Measurements from ENCODE around the gene CRABP1. TPM values are rescaled to one million over a fixed set of nuclear protein-coding genes. Genes with fewer than 3 reads are reported as not detected.

The CRABP1 gene
- total and polyA plus RNA-seq, 10 of the 15 experiments (the other 5 are each of a cell fraction or from before 2014, with no cell fraction given), result 0.21 to 0.41 TPM; not detected in 8

DNA sequence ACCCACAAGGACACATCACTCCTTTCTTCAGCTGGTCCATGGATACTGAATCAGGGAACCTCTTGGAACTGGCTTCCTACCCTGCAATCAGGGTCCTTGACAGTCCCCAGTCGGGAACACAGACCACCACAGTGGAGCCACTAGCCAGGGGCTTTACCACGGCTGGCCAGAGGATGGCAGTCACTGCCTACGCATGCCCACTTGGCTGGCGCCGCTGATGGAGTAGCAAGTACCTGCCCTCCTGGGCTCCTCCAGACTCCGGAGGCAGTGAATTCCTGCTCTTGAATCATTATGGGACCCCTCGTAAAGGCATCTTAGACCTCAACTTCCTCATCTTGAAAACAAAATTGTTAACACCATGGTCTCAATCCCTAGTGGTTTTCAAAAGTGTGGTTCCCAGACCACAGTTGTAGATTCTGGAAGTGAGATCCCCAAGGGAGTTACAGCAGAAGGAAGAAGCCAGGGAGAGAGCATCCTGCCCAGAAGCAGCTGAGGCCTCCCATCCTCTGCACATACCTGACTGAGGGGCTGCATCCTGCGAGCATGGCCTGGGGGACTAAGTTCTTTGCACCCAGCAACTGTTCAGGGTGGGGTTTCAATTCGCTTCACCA is 31.6 kb upstream of the CRABP1 start (continued):
- TF ChIP-seq POLR2AphosphoS2 (IDR thresholded peaks at IDR 0.05; ENCODE audit: low read depth, low read length), result no peak

DNA sequence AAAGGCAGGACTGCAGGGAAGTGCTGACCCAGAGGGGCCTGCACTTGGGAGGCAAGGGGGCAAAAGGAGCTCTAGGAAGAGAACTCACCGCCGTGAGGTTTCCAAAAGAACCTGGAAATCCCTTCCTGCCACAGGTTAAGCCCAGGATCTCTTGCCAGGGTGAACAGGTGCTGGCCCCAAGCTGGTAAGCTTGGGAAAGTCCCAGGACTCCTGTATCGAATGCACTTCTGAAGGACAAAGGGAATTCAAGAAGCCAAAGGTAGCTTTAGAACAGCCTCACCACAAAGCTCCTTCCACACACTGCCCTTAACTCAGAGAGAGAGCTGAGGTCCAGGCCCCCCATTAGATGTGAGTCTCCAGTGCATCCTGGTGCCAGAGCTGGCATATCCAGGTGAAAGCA is 28.9 kb upstream of the CRABP1 start:
- POLR2A ChIA-PET, result interaction anchor here (1.8 kb wide), 1 partner anchor 10 kb away, joined by 8 read pairs; no protein-coding TSS in a partner anchor
- intact Hi-C loops (cut with micrococcal nuclease; ENCODE audit: unreplicated experiment), result no loop called here
- no TSS peak for BruUV-seq (replicated peaks)
- ATAC-seq (no peak), FAIRE-seq (no peak), DNase-seq (ENCODE audit: low read depth, low spot score) (no peak)
- H3K4me1 ChIP-seq (ENCODE audit: control insufficient read depth, insufficient read depth, low read length), result no peaks in the 10 kb centered on the region; the same call in 1 of the 2 replicates
- H3K4me2 ChIP-seq (ENCODE audit: control insufficient read depth, insufficient read depth), result no peak overlapping the region
- no peak overlapping the region for H3K27ac ChIP-seq (ENCODE audit: control insufficient read depth, insufficient read depth)
- SMC1A ChIA-PET (ENCODE audit: uncharacterized antibody, unreplicated experiment), result interaction anchor here (0.7 to 2.2 kb wide), 6 partner anchors 9 to 396 kb away, joined by 3 to 12 read pairs (median 4); partner anchors contain the start of gene SKIC8
- no peak overlapping the region for H3K9ac ChIP-seq (ENCODE audit: control insufficient read depth, insufficient read depth, low read length)
- no peak for TF ChIP-seq CHD1 (IDR thresholded peaks at IDR 0.05; ENCODE audit: low read depth, low read length)
- TF ChIP-seq YBX1 (IDR thresholded peaks at IDR 0.05), result no peak
- no peak for TF ChIP-seq NR2C1 (IDR thresholded peaks at IDR 0.05)
- TF ChIP-seq, protein P1, sequence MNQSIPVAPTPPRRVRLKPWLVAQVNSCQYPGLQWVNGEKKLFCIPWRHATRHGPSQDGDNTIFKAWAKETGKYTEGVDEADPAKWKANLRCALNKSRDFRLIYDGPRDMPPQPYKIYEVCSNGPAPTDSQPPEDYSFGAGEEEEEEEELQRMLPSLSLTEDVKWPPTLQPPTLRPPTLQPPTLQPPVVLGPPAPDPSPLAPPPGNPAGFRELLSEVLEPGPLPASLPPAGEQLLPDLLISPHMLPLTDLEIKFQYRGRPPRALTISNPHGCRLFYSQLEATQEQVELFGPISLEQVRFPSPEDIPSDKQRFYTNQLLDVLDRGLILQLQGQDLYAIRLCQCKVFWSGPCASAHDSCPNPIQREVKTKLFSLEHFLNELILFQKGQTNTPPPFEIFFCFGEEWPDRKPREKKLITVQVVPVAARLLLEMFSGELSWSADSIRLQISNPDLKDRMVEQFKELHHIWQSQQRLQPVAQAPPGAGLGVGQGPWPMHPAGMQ (IDR thresholded peaks at IDR 0.05; ENCODE audit: borderline replicate concordance), result no peak
- H3K79me2 ChIP-seq (ENCODE audit: control insufficient read depth, insufficient read depth, low read length), result no peaks in the 10 kb centered on the region
- H3K36me3 ChIP-seq (ENCODE audit: control insufficient read depth in 2 of 2, insufficient read depth in 2 of 2, low read length in 1 of 2), result no peaks in the 10 kb centered on the region
- CTCF ChIA-PET, result interaction anchor here (0.6 to 13.8 kb wide), 9 partner anchors 10 to 428 kb away, joined by 3 to 175 read pairs (median 4); no protein-coding TSS in a partner anchor
- H2AFZ ChIP-seq (ENCODE audit: control insufficient read depth, low read depth, low read length), result no peak overlapping the region
- in situ Hi-C loops (cut with MboI), result loop anchor here (10.0 kb wide), 1 partner anchor 104 kb away; no protein-coding TSS in a partner anchor
- RAD21 ChIA-PET (ENCODE audit: unreplicated experiment), result interaction anchor here (0.8 to 1.8 kb wide), 2 partner anchors 99 to 112 kb away, joined by 3 to 7 read pairs; no protein-coding TSS in a partner anchor
- no peak overlapping the region for H3K4me3 ChIP-seq
- H3K27me3 ChIP-seq (replicated peaks in 1 of 2; ENCODE audit: control insufficient read depth in 2 of 2, insufficient read depth in 2 of 2, low read length in 1 of 2), result no peaks in the 10 kb centered on the region
- H3K9me3 ChIP-seq (replicated peaks; ENCODE audit: control insufficient read depth, insufficient read depth, low read length), result no peaks in the 10 kb centered on the region
- no peaks in the 10 kb centered on the region for H4K20me1 ChIP-seq (ENCODE audit: control insufficient read depth, insufficient read depth)
- WGBS (ENCODE audit: insufficient coverage, insufficient replicate concordance, low lambda C conversion rate, missing lambda C conversion rate), result 29% methylated on average over 3 of the region's 3 CpGs

Measured in GM12878 (cell line).